Uterus (tissue), 2 donors: ENCODE results near the gene ADAMTS9.

Source experiments
- CTCF ChIP-seq, 4 experiments: fragments of 200-600 bp in 2 of 4; fragments of 450-650 bp in 2 of 4; sonication (generic) in 2 of 4; IDR thresholded peaks; one replicate each; pipeline ENCODE4 v1.5.1; 2016 to 2019; ENCODE audit warnings: antibody characterized with exemption in 4 of 4, mild to moderate bottlenecking in 2 of 4, moderate library complexity in 1 of 4
- POLR2A ChIP-seq, 2 donors: fragments of 450-650 bp; IDR thresholded peaks; one replicate each; pipeline ENCODE4 v1.6.1; 2016; ENCODE audit warnings: antibody characterized with exemption in 2 of 2, mild to moderate bottlenecking in 1 of 2, moderate library complexity in 1 of 2

- no peak for TF ChIP-seq CTCF (IDR thresholded peaks at IDR 0.05)
- TF ChIP-seq POLR2A (IDR thresholded peaks at IDR 0.05), result no peak
Measured at GRCh38 chr3:64617610-64618009, 70.2 kb downstream of the ADAMTS9 start.
